HG02852 (cell line): Measurements from ENCODE around the gene FBN1.

Experiments
- ATAC-seq: cut with Tn5 transposase; IDR thresholded peaks from one replicate; pipeline ENCODE4 v1.9.1; 2021; ENCODE audit warnings: mild to moderate bottlenecking, moderate library complexity; ENCODE audit not compliant: unreplicated experiment

The FBN1 gene

GRCh38 chr15:48440084-48440483 is 205.4 kb downstream of the FBN1 start:
- ATAC-seq = no peak

- no peak for ATAC-seq
These were observed 208.3 kb downstream of the FBN1 start for GRCh38 chr15:48437178-48437577.

DNA sequence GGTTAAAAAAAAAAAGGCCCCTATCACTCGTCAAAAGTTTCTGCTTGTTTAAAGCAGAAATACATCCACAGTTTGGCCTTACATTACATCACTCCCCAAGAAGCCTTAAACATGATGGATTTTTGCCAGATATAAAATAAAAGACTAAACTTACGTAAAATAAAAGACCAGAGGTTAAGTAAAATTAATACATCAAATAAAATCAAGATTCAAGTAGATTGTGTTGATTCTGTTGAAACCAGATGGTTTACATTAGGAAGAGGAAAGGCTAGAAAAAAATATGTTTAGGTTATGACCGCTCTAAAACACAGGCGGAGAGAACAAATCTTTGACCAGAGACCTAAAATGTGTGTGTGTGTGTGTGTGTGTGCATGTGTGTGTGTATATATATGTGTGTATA is 210.2 kb downstream of the FBN1 start:
- no peak for ATAC-seq

GRCh38 chr15:48433226-48433886 is 212.2 kb downstream of the FBN1 start:
- peak; percentile 77 for ATAC-seq

DNA sequence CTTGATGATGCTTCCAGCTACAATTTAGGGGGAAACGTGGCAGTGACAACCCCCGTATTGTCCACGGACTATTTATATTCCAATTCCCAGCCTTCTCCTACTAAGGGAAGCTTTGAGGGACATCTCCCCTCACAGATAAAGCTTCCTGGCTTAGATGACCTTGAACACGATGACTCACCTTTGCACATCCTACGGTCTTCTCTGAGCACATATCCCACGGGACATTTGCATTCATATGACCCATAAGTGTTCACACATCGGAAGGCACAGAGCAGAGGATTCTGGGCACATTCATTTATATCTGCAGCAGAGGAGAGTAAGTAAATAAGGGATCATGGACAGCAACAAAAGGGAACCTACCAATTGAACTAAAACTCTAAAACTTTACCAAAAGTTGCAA is 212.8 kb downstream of the FBN1 start:
- no peak for ATAC-seq

- ATAC-seq = no peak
These were observed 217.5 kb downstream of the FBN1 start for GRCh38 chr15:48427960-48428547.

- ATAC-seq = no peak
These were observed 218.0 kb downstream of the FBN1 start for GRCh38 chr15:48427479-48427878.

DNA sequence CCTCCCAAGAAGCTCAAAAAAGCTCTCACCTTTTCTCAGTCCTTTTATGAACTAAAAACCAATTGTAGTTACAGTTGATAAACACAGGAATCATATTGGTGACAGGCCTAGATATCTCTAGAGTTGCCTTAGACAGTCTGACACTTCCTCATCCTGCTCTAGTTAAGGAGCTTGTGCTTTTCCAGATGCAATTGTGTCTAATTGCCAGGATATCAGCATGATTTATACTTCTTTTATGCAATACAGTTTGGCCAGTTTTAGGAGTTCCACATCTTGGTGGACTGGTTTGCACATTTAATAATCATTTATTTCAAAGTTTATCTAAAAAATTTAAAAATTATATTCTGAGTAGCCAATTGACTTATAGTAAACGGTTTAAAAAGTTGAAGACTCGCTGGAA is 218.6 kb downstream of the FBN1 start:
- ATAC-seq = no peak

- ATAC-seq = no peak
These were observed 219.5 kb downstream of the FBN1 start for GRCh38 chr15:48426044-48426443.

DNA sequence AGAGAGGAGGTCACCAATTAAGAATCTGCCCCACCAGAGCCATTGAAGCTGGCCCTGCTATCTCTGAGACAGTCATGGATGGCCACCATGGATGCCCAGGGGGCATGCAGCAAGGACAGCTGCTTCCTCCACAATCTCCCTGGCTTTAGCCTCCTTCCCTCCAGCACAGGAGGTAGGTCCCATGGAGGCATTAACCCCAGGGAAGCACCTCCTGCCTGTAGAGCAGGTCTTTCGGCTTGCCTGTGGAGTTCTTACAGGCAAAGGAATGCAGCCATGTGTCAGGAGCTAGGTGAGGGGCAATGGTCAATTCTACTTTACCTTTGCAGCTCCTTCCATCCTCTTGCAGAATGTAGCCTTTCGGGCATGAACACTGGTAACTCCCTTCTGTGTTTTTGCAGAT is 220.5 kb downstream of the FBN1 start:
- ATAC-seq = no peak

- no peak for ATAC-seq
These were observed 221.5 kb downstream of the FBN1 start for GRCh38 chr15:48423896-48424475.

- ATAC-seq = no peak
These were observed 222.2 kb downstream of the FBN1 start for GRCh38 chr15:48423342-48423741.

GRCh38 chr15:48422401-48422800 is 223.1 kb downstream of the FBN1 start:
- no peak for ATAC-seq

DNA sequence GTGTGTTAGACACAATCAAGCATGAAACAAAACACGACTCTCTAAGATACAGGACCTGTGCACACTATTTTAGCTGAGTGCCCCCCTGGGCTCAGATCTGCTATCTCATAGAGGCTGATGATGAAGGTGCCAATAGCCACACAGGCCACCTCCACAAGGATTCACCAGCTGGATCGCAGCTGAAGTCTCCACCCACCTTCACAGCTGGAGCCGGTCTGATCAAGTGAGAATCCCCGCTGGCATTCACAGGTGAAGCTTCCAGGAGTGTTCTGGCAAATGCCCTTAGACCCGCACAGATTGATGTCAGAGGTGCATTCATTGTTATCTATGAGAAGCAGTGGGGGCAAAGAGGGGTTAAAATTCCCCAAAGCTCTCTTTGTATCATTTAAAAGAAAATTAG is 224.1 kb downstream of the FBN1 start:
- ATAC-seq = no peak

- ATAC-seq = no peak
These were observed 225.6 kb downstream of the FBN1 start for GRCh38 chr15:48419896-48420295.

- no peak for ATAC-seq
These were observed 227.2 kb downstream of the FBN1 start for GRCh38 chr15:48418343-48418742.

DNA sequence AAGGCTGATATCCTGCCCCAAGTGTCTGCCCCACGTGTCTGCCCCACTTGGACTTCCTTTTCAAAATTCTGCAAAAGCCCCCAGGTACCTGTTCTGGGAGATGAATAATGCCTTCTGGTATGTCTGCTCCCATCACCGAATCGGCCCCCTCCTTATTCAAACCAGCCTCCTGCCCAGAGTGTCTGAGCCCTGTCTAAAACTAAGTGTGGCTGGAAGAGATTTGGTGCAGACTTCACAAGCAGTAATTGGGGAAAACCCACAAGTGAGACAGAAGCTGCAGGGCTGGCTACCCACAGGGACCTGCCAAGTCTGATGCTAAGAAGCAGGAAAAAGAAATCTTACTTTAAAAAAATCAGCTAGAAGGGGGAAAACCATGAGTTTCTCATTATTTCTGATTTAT is 229.2 kb downstream of the FBN1 start:
- ATAC-seq = no peak

- no peak for ATAC-seq
These were observed 230.2 kb downstream of the FBN1 start for GRCh38 chr15:48415036-48415886.

DNA sequence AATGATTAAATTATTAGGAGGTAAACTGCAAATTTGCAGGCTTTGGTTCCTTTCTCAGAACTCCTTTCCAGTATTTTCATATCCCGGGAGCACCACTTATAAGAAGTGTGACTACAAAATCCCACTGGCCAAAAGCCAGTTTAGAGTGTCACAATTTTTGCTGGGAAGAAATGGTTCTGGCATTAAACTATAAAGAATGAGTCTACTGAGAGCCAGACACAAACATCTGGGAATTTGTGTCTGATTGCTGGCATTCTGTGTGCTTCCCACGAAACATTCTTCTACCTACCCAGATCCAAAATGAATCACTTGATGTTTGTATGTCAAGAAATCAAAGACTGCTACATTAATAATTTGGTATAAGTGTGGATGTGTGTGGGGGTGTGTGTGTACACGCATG is 231.5 kb downstream of the FBN1 start:
- no peak for ATAC-seq

GRCh38 chr15:48413304-48413703 is 232.2 kb downstream of the FBN1 start:
- ATAC-seq = no peak

DNA sequence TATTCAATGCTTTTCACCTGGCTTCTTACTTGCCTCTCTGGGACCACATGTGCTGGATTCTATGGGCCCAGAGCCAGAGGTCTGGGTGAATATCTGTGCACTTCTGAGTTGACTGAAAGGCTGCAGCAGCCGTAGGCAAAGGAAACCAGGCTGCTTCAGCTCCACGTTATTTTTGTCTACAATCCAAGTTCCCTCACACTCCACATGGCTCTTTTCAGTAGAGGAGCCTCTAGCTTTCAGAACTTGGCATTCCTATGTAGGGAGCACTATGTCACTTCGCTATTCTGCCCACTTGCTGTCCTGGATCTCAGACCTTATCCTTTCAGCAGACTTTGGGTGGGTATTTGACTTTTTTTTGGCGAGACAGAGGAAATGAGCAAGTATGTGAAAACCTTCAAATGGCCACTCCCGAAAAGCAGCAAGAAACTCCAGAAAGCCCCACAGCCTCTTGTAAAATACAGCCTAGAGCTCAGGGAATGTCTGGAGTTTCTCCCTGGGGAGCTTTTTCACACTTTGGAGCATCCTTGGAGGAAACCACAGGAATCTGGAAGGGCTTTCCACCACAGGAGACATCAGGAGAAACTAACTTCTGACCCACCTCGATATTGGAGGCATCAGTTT is 233.4 kb downstream of the FBN1 start:
- no peak for ATAC-seq
